OCI-LY1 (cell line): ENCODE results near the gene NRG2.

Experiments used
- H2AFZ ChIP-seq: fragments of 200-600 bp; sonication (generic), shearing (Covaris generic); 2 replicates; pipeline ENCODE4 v1.6.0; 2014; ENCODE audit warnings: antibody characterized with exemption, mild to moderate bottlenecking, low read length
- H3F3A ChIP-seq: fragments of 200-600 bp; sonication (generic), shearing (Covaris generic); 2 replicates; pipeline ENCODE4 v1.6.0; 2014; ENCODE audit warnings: mild to moderate bottlenecking, antibody characterized with exemption, low read length, moderate library complexity; ENCODE audit not compliant: insufficient read depth
- H3K27ac ChIP-seq: fragments of 200-600 bp; sonication (generic); 2 replicates; pipeline ENCODE4 v1.5.1; 2014; ENCODE audit warnings: low read length, mixed run types, mild to moderate bottlenecking, low read depth; ENCODE audit not compliant: poor library complexity, severe bottlenecking
- H3K27me3 ChIP-seq: fragments of 200-600 bp; sonication (generic); 2 replicates; pipeline ENCODE4 v1.6.0; 2014; ENCODE audit warnings: antibody characterized with exemption, mild to moderate bottlenecking, low read length, moderate library complexity; ENCODE audit not compliant: insufficient read depth
- H3K36me3 ChIP-seq: fragments of 200-600 bp; sonication (generic); 2 replicates; pipeline ENCODE4 v1.6.1; 2014; ENCODE audit warnings: mild to moderate bottlenecking, antibody characterized with exemption, low read length, moderate library complexity, mixed read lengths; ENCODE audit not compliant: insufficient read depth
- H3K4me1 ChIP-seq: fragments of 200-600 bp; sonication (generic); 2 replicates; pipeline ENCODE4 v1.5.1; 2014; ENCODE audit warnings: mild to moderate bottlenecking, low read length, moderate library complexity; ENCODE audit not compliant: insufficient read depth, severe bottlenecking
- H3K4me2 ChIP-seq: fragments of 200-600 bp; sonication (generic), shearing (Covaris generic); 2 replicates; pipeline ENCODE4 v1.6.1; 2014; ENCODE audit warnings: low read length
- H3K4me3 ChIP-seq: fragments of 200-600 bp; sonication (generic); 2 replicates; pipeline ENCODE4 v1.5.1; 2014; ENCODE audit warnings: low read length, low read depth, mild to moderate bottlenecking, mixed read lengths; ENCODE audit not compliant: poor library complexity, severe bottlenecking
- H3K79me2 ChIP-seq: fragments of 200-600 bp; shearing (Covaris generic); 2 replicates; pipeline ENCODE4 v1.6.1; 2016; ENCODE audit warnings: mixed run types, low read length, mixed read lengths; ENCODE audit not compliant: insufficient read depth
- H3K9ac ChIP-seq: fragments of 200-600 bp; sonication (generic), shearing (Covaris generic); 2 replicates; pipeline ENCODE4 v1.6.1; 2014; ENCODE audit warnings: mild to moderate bottlenecking, low read length, mixed read lengths
- H3K9me2 ChIP-seq: fragments of 200-600 bp; sonication (generic), shearing (Covaris generic); 2 replicates; pipeline ENCODE4 v1.6.1; 2014; ENCODE audit warnings: low read depth, mild to moderate bottlenecking, low read length, mixed read lengths
- H3K9me3 ChIP-seq: fragments of 200-600 bp; shearing (Covaris generic); 2 replicates; pipeline ENCODE4 v1.6.1; 2014; ENCODE audit warnings: low read length, mixed read lengths
- H4K20me1 ChIP-seq: fragments of 200-600 bp; sonication (generic), shearing (Covaris generic); 2 replicates; pipeline ENCODE4 v1.6.0; 2016; ENCODE audit warnings: mild to moderate bottlenecking, low read length; ENCODE audit not compliant: insufficient read depth
- CTCF ChIP-seq: fragments of 200-600 bp; sonication (generic), shearing (Covaris generic); IDR thresholded peaks from 2 replicates; pipeline ENCODE4 v1.5.1; 2017; ENCODE audit warnings: mild to moderate bottlenecking, antibody characterized with exemption, low read length, moderate library complexity, mixed read lengths
- EZH2 ChIP-seq: fragments of 200-600 bp; sonication (generic), shearing (Covaris generic); IDR thresholded peaks from 2 replicates; pipeline ENCODE4 v1.8.0; 2017; ENCODE audit warnings: borderline replicate concordance, mixed run types, mild to moderate bottlenecking, antibody characterized with exemption, low read length, moderate library complexity, mixed read lengths

Gene NRG2

GRCh38 chr5:139871614-139872013 is 171.5 kb downstream of the NRG2 start:
- no peaks in the 10 kb centered on the region for H3K4me1 ChIP-seq
- no peak overlapping the region for H3K9ac ChIP-seq
- TF ChIP-seq CTCF (no peak), EZH2 (no peak)
- H3F3A ChIP-seq, result no peaks in the 10 kb centered on the region
- peaks cover 3% of the 10 kb centered on the region; the same call in 1 of the 2 replicates for H3K9me3 ChIP-seq
- no peaks in the 10 kb centered on the region for H4K20me1 ChIP-seq
- H3K4me3 ChIP-seq, result no peak overlapping the region
- no peaks in the 10 kb centered on the region for H3K79me2 ChIP-seq
- no peaks in the 10 kb centered on the region for H3K9me2 ChIP-seq
- H3K27ac ChIP-seq, result no peak overlapping the region
- no peaks in the 10 kb centered on the region for H3K36me3 ChIP-seq
- H3K4me2 ChIP-seq, result no peak overlapping the region
- H2AFZ ChIP-seq, result no peak overlapping the region
- H3K27me3 ChIP-seq, result peaks cover 15% of the 10 kb centered on the region; the same call in 1 of the 2 replicates

- H3K9me3 ChIP-seq, result no peaks in the 10 kb centered on the region
- no peak overlapping the region for H2AFZ ChIP-seq
- no peak overlapping the region for H3K27ac ChIP-seq
- H3K9ac ChIP-seq, result no peak overlapping the region
- H3K9me2 ChIP-seq, result no peaks in the 10 kb centered on the region
- no peaks in the 10 kb centered on the region for H3K36me3 ChIP-seq
- H3K4me3 ChIP-seq, result no peak overlapping the region
- no peak for TF ChIP-seq EZH2
- TF ChIP-seq CTCF, result no peak
- H3F3A ChIP-seq, result no peaks in the 10 kb centered on the region
- H4K20me1 ChIP-seq, result no peaks in the 10 kb centered on the region
- H3K27me3 ChIP-seq, result peaks cover 10% of the 10 kb centered on the region; the same call in 1 of the 2 replicates
- H3K4me1 ChIP-seq, result no peaks in the 10 kb centered on the region
- H3K79me2 ChIP-seq, result no peaks in the 10 kb centered on the region
- H3K4me2 ChIP-seq, result no peak overlapping the region
Measured at GRCh38 chr5:139870677-139871076, 172.4 kb downstream of the NRG2 start.

- H3K4me2 ChIP-seq, result no peak overlapping the region
- TF ChIP-seq CTCF (no peak), EZH2 (no peak)
- no peaks in the 10 kb centered on the region for H3K9me2 ChIP-seq
- no peak overlapping the region for H3K4me3 ChIP-seq
- no peak overlapping the region for H2AFZ ChIP-seq
- no peak overlapping the region for H3K9ac ChIP-seq
- H3K4me1 ChIP-seq, result no peaks in the 10 kb centered on the region
- 0 out of 2 replicates have a peak, but pooled peaks cover 4% of the 10 kb centered on the region for H3K27me3 ChIP-seq
- H3F3A ChIP-seq, result no peaks in the 10 kb centered on the region
- no peak overlapping the region for H3K27ac ChIP-seq
- no peaks in the 10 kb centered on the region for H3K36me3 ChIP-seq
- H3K9me3 ChIP-seq, result no peaks in the 10 kb centered on the region
- no peaks in the 10 kb centered on the region for H4K20me1 ChIP-seq
- H3K79me2 ChIP-seq, result no peaks in the 10 kb centered on the region
Measured at GRCh38 chr5:139869042-139869790, 173.9 kb downstream of the NRG2 start.
